ENCODE results near the gene MYOZ1.
A peak's percentile ranks its signal among the peaks of the same experiment; 100 is the strongest.
"Not testable (repeated sequence)": the region's sequence is repeated elsewhere in the genome, so short reads cannot be mapped to it uniquely, and the experiment has no call there.

MYOZ1 gene

GRCh38 chr10:73641328-73642060 lies at the start of gene MYOZ1:
TSS of gene MYOZ1 (minus strand) at chr10:73641474. CDS start at chr10:73640017, 1,457 bp downstream.
- no peak for DNase-seq (ENCODE audit: low spot score)

- not testable (repeated sequence) for DNase-seq (ENCODE audit: low spot score)
These were observed 49.5 kb upstream of the MYOZ1 start for GRCh38 chr10:73690755-73691154.

GRCh38 chr10:73689596-73689995 lies 48.3 kb upstream of the MYOZ1 start:
- DNase-seq (ENCODE audit: low spot score) = not testable (repeated sequence)

GRCh38 chr10:73687641-73688040 lies 46.4 kb upstream of the MYOZ1 start:
- not testable (repeated sequence) for DNase-seq (ENCODE audit: low spot score)

GRCh38 chr10:73674546-73674945 lies 33.3 kb upstream of the MYOZ1 start:
- DNase-seq (ENCODE audit: low spot score) = not testable (repeated sequence)

GRCh38 chr10:73668378-73668777 lies 27.1 kb upstream of the MYOZ1 start:
- DNase-seq (ENCODE audit: low spot score) = not testable (repeated sequence)

- not testable (repeated sequence) for DNase-seq (ENCODE audit: low spot score)
These were observed 25.0 kb upstream of the MYOZ1 start for GRCh38 chr10:73666153-73666809.

- DNase-seq (ENCODE audit: low spot score) = not testable (repeated sequence)
These were observed 24.3 kb upstream of the MYOZ1 start for GRCh38 chr10:73665581-73665980.

- not testable (repeated sequence) for DNase-seq (ENCODE audit: low spot score)
These were observed 23.1 kb upstream of the MYOZ1 start for GRCh38 chr10:73664156-73665040.

GRCh38 chr10:73663621-73664020 lies 22.3 kb upstream of the MYOZ1 start:
- DNase-seq (ENCODE audit: low spot score) = not testable (repeated sequence)

- not testable (repeated sequence) for DNase-seq (ENCODE audit: low spot score)
These were observed 21.4 kb upstream of the MYOZ1 start for GRCh38 chr10:73662705-73663104.

GRCh38 chr10:73655990-73656298 lies 14.7 kb upstream of the MYOZ1 start, which contains the start of gene SYNPO2L:
TSS of gene SYNPO2L (minus strand) at chr10:73656029. CDS start at chr10:73655922, 107 bp downstream.
- no peak for DNase-seq (ENCODE audit: low spot score)

GRCh38 chr10:73655257-73655989 lies 14.1 kb upstream of the MYOZ1 start:
- DNase-seq (ENCODE audit: low spot score) = no peak

GRCh38 chr10:73653701-73654100 lies 12.4 kb upstream of the MYOZ1 start:
- no peak for DNase-seq (ENCODE audit: low spot score)

GRCh38 chr10:73653195-73653594 lies 11.9 kb upstream of the MYOZ1 start:
- DNase-seq (ENCODE audit: low spot score) = no peak

GRCh38 chr10:73650537-73651331 lies 9.5 kb upstream of the MYOZ1 start:
- no peak for DNase-seq (ENCODE audit: low spot score)

GRCh38 chr10:73649876-73650536 lies 8.7 kb upstream of the MYOZ1 start:
- DNase-seq (ENCODE audit: low spot score) = no peak

GRCh38 chr10:73648975-73649829 lies 7.9 kb upstream of the MYOZ1 start:
- peak; percentile 57 for DNase-seq (ENCODE audit: low spot score)

- no peak for DNase-seq (ENCODE audit: low spot score)
These were observed 6.8 kb upstream of the MYOZ1 start for GRCh38 chr10:73647875-73648651.
